Astrocyte (in vitro differentiated cells and primary cell): Measurements from ENCODE around the gene CBFA2T2.

Source experiments
- EZH2 ChIP-seq: IDR thresholded peaks from 2 replicates; pipeline ENCODE4 v1.6.1; 2012; ENCODE audit warnings: mild to moderate bottlenecking, low read length, inconsistent platforms; ENCODE audit not compliant: insufficient read depth
- TF ChIP-seq, protein P1 (sequence below): IDR thresholded peaks from 2 replicates; pipeline ENCODE4 v1.5.1; 2011; ENCODE audit warnings: low read depth, mild to moderate bottlenecking, inconsistent platforms, low read length, moderate library complexity; ENCODE audit not compliant: insufficient read depth

- TF ChIP-seq, protein P1, sequence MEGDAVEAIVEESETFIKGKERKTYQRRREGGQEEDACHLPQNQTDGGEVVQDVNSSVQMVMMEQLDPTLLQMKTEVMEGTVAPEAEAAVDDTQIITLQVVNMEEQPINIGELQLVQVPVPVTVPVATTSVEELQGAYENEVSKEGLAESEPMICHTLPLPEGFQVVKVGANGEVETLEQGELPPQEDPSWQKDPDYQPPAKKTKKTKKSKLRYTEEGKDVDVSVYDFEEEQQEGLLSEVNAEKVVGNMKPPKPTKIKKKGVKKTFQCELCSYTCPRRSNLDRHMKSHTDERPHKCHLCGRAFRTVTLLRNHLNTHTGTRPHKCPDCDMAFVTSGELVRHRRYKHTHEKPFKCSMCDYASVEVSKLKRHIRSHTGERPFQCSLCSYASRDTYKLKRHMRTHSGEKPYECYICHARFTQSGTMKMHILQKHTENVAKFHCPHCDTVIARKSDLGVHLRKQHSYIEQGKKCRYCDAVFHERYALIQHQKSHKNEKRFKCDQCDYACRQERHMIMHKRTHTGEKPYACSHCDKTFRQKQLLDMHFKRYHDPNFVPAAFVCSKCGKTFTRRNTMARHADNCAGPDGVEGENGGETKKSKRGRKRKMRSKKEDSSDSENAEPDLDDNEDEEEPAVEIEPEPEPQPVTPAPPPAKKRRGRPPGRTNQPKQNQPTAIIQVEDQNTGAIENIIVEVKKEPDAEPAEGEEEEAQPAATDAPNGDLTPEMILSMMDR, result no peak
- TF ChIP-seq EZH2, result no peak
These were observed 9.8 kb upstream of the CBFA2T2 start for GRCh38 chr20:33480048-33480447.
